B cell (primary cell): ENCODE data around the gene ZNF784. TPM values are rescaled to one million over a fixed set of nuclear protein-coding genes. Genes with fewer than 3 reads are reported as not detected.

ENCODE experiments used
- ATAC-seq: fragments of 200-7000 bp; cut with Tn5 transposase; one replicate; pipeline ENCODE4 v1.10.0; 2021; ENCODE audit warnings: low read depth, mild to moderate bottlenecking, moderate number of reproducible peaks, moderate library complexity
- CTCF ChIA-PET: fragments of 350-600 bp; sonication (Branson Sonifier 250); formaldehyde crosslinking; loops from one replicate; lab custom pipeline; 2021; ENCODE audit warnings: antibody characterized with exemption, inconsistent platforms; lab: Charles Lee
- POLR2A ChIA-PET: fragments of 350-600 bp; sonication (Branson Sonifier 250); formaldehyde crosslinking; loops from one replicate; lab custom pipeline; 2021; ENCODE audit warnings: antibody characterized with exemption; lab: Charles Lee
- DNase-seq: peaks from one replicate; pipeline ENCODE4 v3.0.0; 2013
- H2AFZ ChIP-seq: 2 replicates; pipeline ENCODE4 v1.6.1; 2012; ENCODE audit warnings: mild to moderate bottlenecking, low read depth, low read length; ENCODE audit not compliant: insufficient read depth, poor library complexity, severe bottlenecking
- H3K27ac ChIP-seq, 2 donors: 1 replicate in 1 of 2; 2 replicates in 1 of 2; pipeline ENCODE4 v1.5.1; 2012 to 2013; ENCODE audit warnings: low read length in 2 of 2, mild to moderate bottlenecking in 2 of 2, moderate library complexity in 1 of 2
- H3K27me3 ChIP-seq, 4 experiments: fragments of 200-600 bp in 1 of 4; sonication (generic) in 1 of 4; replicated peaks in 1 of 4; 1 replicate in 2 of 4; 2 replicates in 2 of 4; pipeline versions ENCODE4 v1.6.1 to v1.7.0; 2013 to 2016; ENCODE audit warnings: low read length in 3 of 4, mild to moderate bottlenecking in 2 of 4, mixed read lengths in 1 of 4, moderate library complexity in 1 of 4; ENCODE audit not compliant: insufficient read depth in 4 of 4, control insufficient read depth in 3 of 4; ENCODE audit errors: control extremely low read depth in 1 of 4
- H3K36me3 ChIP-seq, 2 experiments: replicated peaks in 1 of 2; 1 replicate in 1 of 2; 2 replicates in 1 of 2; pipeline versions ENCODE4 v1.6.1 to v1.7.1; 2013; ENCODE audit warnings: low read length in 1 of 2; ENCODE audit not compliant: insufficient read depth in 2 of 2, control insufficient read depth in 1 of 2; ENCODE audit errors: control extremely low read depth in 1 of 2, extremely low read depth in 1 of 2
- H3K4me1 ChIP-seq, 2 donors: fragments of 200-600 bp in 1 of 2; sonication (generic) in 1 of 2; 1 replicate in 1 of 2; 2 replicates in 1 of 2; pipeline versions ENCODE4 v1.5.1 to v1.6.1; 2013 to 2017; ENCODE audit warnings: low read length in 2 of 2; ENCODE audit not compliant: control insufficient read depth in 2 of 2, insufficient read depth in 2 of 2
- H3K4me2 ChIP-seq: replicated peaks from 2 replicates; pipeline ENCODE3; 2012; ENCODE audit warnings: mild to moderate bottlenecking, low read depth, low read length; ENCODE audit not compliant: poor library complexity, severe bottlenecking
- H3K4me3 ChIP-seq, 5 experiments: fragments of 200-600 bp in 1 of 5; sonication (generic) in 1 of 5; 1 replicate in 3 of 5; 2 replicates in 2 of 5; pipeline versions ENCODE4 v1.5.1 to v1.7.0; 2011 to 2016; ENCODE audit warnings: low read length in 4 of 5, mild to moderate bottlenecking in 4 of 5, low read depth in 2 of 5, control low read depth in 1 of 5, moderate library complexity in 1 of 5; ENCODE audit not compliant: insufficient read depth in 1 of 5; ENCODE audit errors: control extremely low read depth in 1 of 5, extremely low read depth in 1 of 5
- H3K79me2 ChIP-seq: fragments of 200-600 bp; sonication (generic); one replicate; pipeline ENCODE4 v1.6.0; 2016; ENCODE audit warnings: low read length; ENCODE audit not compliant: control insufficient read depth, insufficient read depth
- H3K9ac ChIP-seq: fragments of 200-600 bp; sonication (generic); 2 replicates; pipeline ENCODE4 v1.6.1; 2017; ENCODE audit warnings: mild to moderate bottlenecking, low read length, moderate library complexity
- H3K9me3 ChIP-seq, 3 donors: one replicate each; pipeline versions ENCODE4 v1.6.1 to v1.7.1; 2013; ENCODE audit warnings: low read length in 2 of 3; ENCODE audit not compliant: control insufficient read depth in 2 of 3, insufficient read depth in 1 of 3; ENCODE audit errors: control extremely low read depth in 1 of 3
- H4K20me1 ChIP-seq: 2 replicates; pipeline ENCODE4 v1.6.0; 2012; ENCODE audit warnings: mild to moderate bottlenecking, low read length; ENCODE audit not compliant: insufficient read depth, control insufficient read depth, poor library complexity, severe bottlenecking
- H3K27ac Mint-ChIP-seq: one replicate; pipeline ENCODE4 v1.8.0; 2021; ENCODE audit warnings: mixed read lengths
- H3K27me3 Mint-ChIP-seq: one replicate; pipeline ENCODE4 v1.8.0; 2021; ENCODE audit warnings: mixed read lengths
- H3K4me1 Mint-ChIP-seq: one replicate; pipeline ENCODE4 v1.8.0; 2021; ENCODE audit warnings: mixed read lengths
- H3K4me3 Mint-ChIP-seq: one replicate; pipeline ENCODE4 v1.8.0; 2021; ENCODE audit warnings: mixed read lengths
- H3K9me3 Mint-ChIP-seq: one replicate; pipeline ENCODE4 v1.8.0; 2022; ENCODE audit warnings: mixed read lengths; ENCODE audit not compliant: insufficient read depth
- CTCF ChIP-seq: fragments of 200-600 bp; IDR thresholded peaks from one replicate; pipeline ENCODE4 v1.8.0; 2022; ENCODE audit warnings: antibody characterized with exemption, mild to moderate bottlenecking
- EZH2 ChIP-seq: IDR thresholded peaks from 2 replicates; pipeline ENCODE4 v1.6.1; 2012; ENCODE audit warnings: borderline replicate concordance, low read depth, mild to moderate bottlenecking, moderate library complexity, low read length; ENCODE audit not compliant: insufficient read depth, poor library complexity, severe bottlenecking
- WGBS: methylation state at CpG from one replicate; pipeline ENCODE4 v1.1.5; 2013; ENCODE audit warnings: missing lambda C conversion rate; ENCODE audit not compliant: insufficient coverage; 5-methylcytosine and 5-hydroxymethylcytosine counted together
- intact Hi-C: fragments of 100-400 bp; cut with micrococcal nuclease; formaldehyde crosslinking; loops from one replicate; pipeline ENCODE4 v1.10.0; 2022
- polyA plus RNA-seq: library from polyadenylated mRNA; depleted of rRNA; stranded (reverse); fragments of >200 nt; gene quantifications from 2 replicates; pipeline ENCODE4 v1.2.3, GENCODE V29; 2012
- total RNA-seq, 2 donors: library from RNA; stranded (reverse); fragments of 120-200 nt in 1 of 2; gene quantifications; 1 replicate in 1 of 2; 2 replicates in 1 of 2; pipeline versions ENCODE4 v1.2.3 to v1.2.4, GENCODE V29; 2013 to 2022

ZNF784 gene
- total and polyA plus RNA-seq, 2 donors (not counting 1 experiment from before 2014, with no cell fraction given): 9.2 to 9.7 TPM

GRCh38 chr19:55650602-55651230 is 26.4 kb upstream of the ZNF784 start:
- TF ChIP-seq EZH2: no peak
- TF ChIP-seq CTCF: no peak
- Mint-ChIP-seq H3K4me1 (peaks cover 40% of the 10 kb centered on the region), H3K27ac (peak overlapping the region; percentile 86), H3K9me3 (no peaks in the 10 kb centered on the region), H3K4me3 (peak overlapping the region; percentile 59), H3K27me3 (no peaks in the 10 kb centered on the region)
- no peak overlapping the region for H3K4me2 ChIP-seq
- CTCF ChIA-PET: interaction anchor here (7.2 kb wide), 1 partner anchor 15 kb away, joined by 131 read pairs; no protein-coding TSS in a partner anchor
- no peak overlapping the region for H3K4me3 ChIP-seq
- POLR2A ChIA-PET: interaction anchor here (0.6 to 2.0 kb wide), 3 partner anchors 18 to 162 kb away, joined by 4 to 8 read pairs (median 8); no protein-coding TSS in a partner anchor
- H3K79me2 ChIP-seq: peaks cover 32% of the 10 kb centered on the region
- no peak overlapping the region for H2AFZ ChIP-seq
- WGBS: 98% methylated on average over 17 of the region's 17 CpGs
- no peak overlapping the region for H3K27ac ChIP-seq
- H4K20me1 ChIP-seq: peaks cover 4% of the 10 kb centered on the region
- DNase-seq (no peak), ATAC-seq (no peak)
- no peak overlapping the region for H3K9ac ChIP-seq
- no peaks in the 10 kb centered on the region for H3K27me3 ChIP-seq
- peaks cover 0 to 25% of the 10 kb centered on the region in 2 experiments for H3K36me3 ChIP-seq
- intact Hi-C loops: no loop called here
- no peaks in the 10 kb centered on the region for H3K9me3 ChIP-seq
- peaks cover 22 to 40% of the 10 kb centered on the region in 2 donors for H3K4me1 ChIP-seq

- H3K4me3 ChIP-seq: no peak overlapping the region
- peaks cover 25 to 41% of the 10 kb centered on the region in 2 donors for H3K4me1 ChIP-seq
- ChIA-PET CTCF (interaction anchor here (7.2 kb wide), 1 partner anchor 15 kb away, joined by 131 read pairs; no protein-coding TSS in a partner anchor), POLR2A (interaction anchor here (0.6 to 2.0 kb wide), 4 partner anchors 17 to 161 kb away, joined by 3 to 8 read pairs (median 6); partner anchors contain the start of gene ZNF784)
- DNase-seq (no peak), ATAC-seq (no peak)
- peak overlapping the region; percentile 86 for H3K4me2 ChIP-seq
- intact Hi-C loops: no loop called here
- 88% methylated on average over 4 of the region's 4 CpGs for WGBS
- H3K9ac ChIP-seq: no peak overlapping the region
- H3K79me2 ChIP-seq: peaks cover 33% of the 10 kb centered on the region
- H3K4me1 Mint-ChIP-seq: peaks cover 45% of the 10 kb centered on the region
- no peaks in the 10 kb centered on the region for H3K9me3 Mint-ChIP-seq
- peaks cover 4% of the 10 kb centered on the region for H4K20me1 ChIP-seq
- H3K27me3 Mint-ChIP-seq: no peaks in the 10 kb centered on the region
- peak overlapping the region; percentile 86 for H3K27ac Mint-ChIP-seq
- peaks cover 0 to 30% of the 10 kb centered on the region in 2 experiments for H3K36me3 ChIP-seq
- H3K9me3 ChIP-seq: no peaks in the 10 kb centered on the region
- peak overlapping the region; percentile 59 for H3K4me3 Mint-ChIP-seq
- no peak overlapping the region for H2AFZ ChIP-seq
- no peaks in the 10 kb centered on the region for H3K27me3 ChIP-seq
- no peak overlapping the region for H3K27ac ChIP-seq
- TF ChIP-seq EZH2 (no peak), CTCF (no peak)
Observed at GRCh38 chr19:55650126-55650557, 25.8 kb upstream of the ZNF784 start.
